Measurements from ENCODE around the gene FUS. TPM values are rescaled to one million over a fixed set of nuclear protein-coding genes. Genes with fewer than 3 reads are reported as not detected.
A peak's percentile ranks its signal among the peaks of the same experiment; 100 is the strongest.

The FUS gene
- total and polyA plus RNA-seq, 2 of the 13 experiments (the other 11 are each of a cell fraction or from before 2014, with no cell fraction given) = 68.1 to 168 TPM

- peak; percentile 96 for TF ChIP-seq HNF1B (CRISPR knock-in tag; IDR thresholded peaks at IDR 0.05)
- TF ChIP-seq THAP8 (CRISPR knock-in tag; IDR thresholded peaks at IDR 0.05; ENCODE audit: borderline replicate concordance) = no peak
- peak; percentile 89 for TF ChIP-seq ZNF335 (CRISPR knock-in tag; IDR thresholded peaks at IDR 0.05)
- TF ChIP-seq PATZ1 (CRISPR knock-in tag; IDR thresholded peaks at IDR 0.05) = peak; percentile 45; the same call in 1 of the 2 replicates
- TF ChIP-seq ZNF362 (CRISPR knock-in tag; IDR thresholded peaks at IDR 0.05; ENCODE audit: borderline replicate concordance) = no peak
- peak; percentile 82 for TF ChIP-seq DRAP1 (CRISPR knock-in tag; IDR thresholded peaks at IDR 0.05)
- 0 out of 2 replicates have a peak, but pooled peaks have one; percentile 56 for TF ChIP-seq ZSCAN9 (CRISPR knock-in tag; IDR thresholded peaks at IDR 0.05; ENCODE audit: borderline replicate concordance)
- no peak for TF ChIP-seq LCORL (IDR thresholded peaks at IDR 0.05)
- TF ChIP-seq LCORL (CRISPR knock-in tag; IDR thresholded peaks at IDR 0.05) = peak; percentile 84; the same call in 1 of the 2 replicates
- no peak for TF ChIP-seq HNF4G (IDR thresholded peaks at IDR 0.05; ENCODE audit: borderline replicate concordance, low read depth, low read length)
- TF ChIP-seq HNF4G (CRISPR knock-in tag; IDR thresholded peaks at IDR 0.05; ENCODE audit: borderline replicate concordance, low read depth) = no peak; the same call in none of the 2 replicates
- TF ChIP-seq ARID3A (IDR thresholded peaks at IDR 0.05; ENCODE audit: low read depth, low read length) = peak; percentile 25; the same call in 1 of the 2 replicates
- TF ChIP-seq TBL1XR1 (IDR thresholded peaks at IDR 0.05; ENCODE audit: borderline replicate concordance, low read length, partially characterized antibody) = no peak
- peak; percentile 28; the same call in 1 of the 2 replicates for TF ChIP-seq HMG20A (CRISPR knock-in tag; IDR thresholded peaks at IDR 0.05; ENCODE audit: borderline replicate concordance)
- no peak for TF ChIP-seq ZFAT (CRISPR knock-in tag; conservative IDR thresholded peaks at IDR 0.05)
- TF ChIP-seq ZNF550 (CRISPR knock-in tag; IDR thresholded peaks at IDR 0.05; ENCODE audit: borderline replicate concordance) = no peak
- no peak for TF ChIP-seq ONECUT2 (CRISPR knock-in tag; IDR thresholded peaks at IDR 0.05)
Measured at GRCh38 chr16:31142109-31143010, 37.6 kb upstream of the FUS start (continued).

Measured in HepG2 (cell line).